ENCODE data around the gene CADPS.

The CADPS gene

GRCh38 chr3:62574266-62574898 is 300.8 kb downstream of the CADPS start:
- H3K4me1 ChIP-seq (ENCODE audit: control insufficient read depth in 1 of 2, insufficient read depth in 2 of 2, low read length in 2 of 2) = no peaks in the 10 kb centered on the region
- H3K4me3 ChIP-seq (ENCODE audit: low read depth in 1 of 2, low read length in 2 of 2) = no peak overlapping the region
- H3K9ac ChIP-seq (ENCODE audit: low read depth in 1 of 2, low read length in 2 of 2) = no peak overlapping the region
- no peak overlapping the region for H3K27ac ChIP-seq (ENCODE audit: low read depth, low read length)
- H3K9me3 ChIP-seq (ENCODE audit: control insufficient read depth in 1 of 2, low read length in 2 of 2) = peaks cover 0 to 9% of the 10 kb centered on the region in 2 donors
- H3K27me3 ChIP-seq (ENCODE audit: control insufficient read depth in 1 of 2, insufficient read depth in 2 of 2, low read length in 2 of 2) = no peaks in the 10 kb centered on the region
- no peaks in the 10 kb centered on the region for H3K36me3 ChIP-seq (ENCODE audit: control insufficient read depth in 1 of 2, insufficient read depth in 2 of 2, low read length in 2 of 2)

- no peaks in the 10 kb centered on the region for H3K36me3 ChIP-seq (ENCODE audit: control insufficient read depth in 1 of 2, insufficient read depth in 2 of 2, low read length in 2 of 2)
- H3K27ac ChIP-seq (ENCODE audit: low read depth, low read length) = no peak overlapping the region
- H3K4me3 ChIP-seq (ENCODE audit: low read depth in 1 of 2, low read length in 2 of 2) = no peak overlapping the region
- H3K4me1 ChIP-seq (ENCODE audit: control insufficient read depth in 1 of 2, insufficient read depth in 2 of 2, low read length in 2 of 2) = no peaks in the 10 kb centered on the region
- no peaks in the 10 kb centered on the region for H3K27me3 ChIP-seq (ENCODE audit: control insufficient read depth in 1 of 2, insufficient read depth in 2 of 2, low read length in 2 of 2)
- no peaks in the 10 kb centered on the region for H3K9me3 ChIP-seq (ENCODE audit: control insufficient read depth in 1 of 2, low read length in 2 of 2)
- H3K9ac ChIP-seq (ENCODE audit: low read depth in 1 of 2, low read length in 2 of 2) = no peak overlapping the region
These were observed 303.3 kb downstream of the CADPS start for GRCh38 chr3:62571916-62572315.

- Histone ChIP-seq H3K4me3 (ENCODE audit: low read depth in 1 of 2, low read length in 2 of 2) (no peak overlapping the region), H3K9me3 (ENCODE audit: control insufficient read depth in 1 of 2, low read length in 2 of 2) (no peaks in the 10 kb centered on the region), H3K27me3 (ENCODE audit: control insufficient read depth in 1 of 2, insufficient read depth in 2 of 2, low read length in 2 of 2) (no peaks in the 10 kb centered on the region), H3K27ac (ENCODE audit: low read depth, low read length) (no peak overlapping the region), H3K9ac (ENCODE audit: low read depth in 1 of 2, low read length in 2 of 2) (no peak overlapping the region), H3K36me3 (ENCODE audit: control insufficient read depth in 1 of 2, insufficient read depth in 2 of 2, low read length in 2 of 2) (no peaks in the 10 kb centered on the region), H3K4me1 (ENCODE audit: control insufficient read depth in 1 of 2, insufficient read depth in 2 of 2, low read length in 2 of 2) (no peaks in the 10 kb centered on the region)
These were observed 304.3 kb downstream of the CADPS start for GRCh38 chr3:62570888-62571287.

GRCh38 chr3:62569609-62570008 is 305.6 kb downstream of the CADPS start:
- no peak overlapping the region for H3K4me3 ChIP-seq (ENCODE audit: low read depth in 1 of 2, low read length in 2 of 2)
- no peak overlapping the region for H3K9ac ChIP-seq (ENCODE audit: low read depth in 1 of 2, low read length in 2 of 2)
- no peak overlapping the region for H3K27ac ChIP-seq (ENCODE audit: low read depth, low read length)
- no peaks in the 10 kb centered on the region for H3K4me1 ChIP-seq (ENCODE audit: control insufficient read depth in 1 of 2, insufficient read depth in 2 of 2, low read length in 2 of 2)
- H3K27me3 ChIP-seq (ENCODE audit: control insufficient read depth in 1 of 2, insufficient read depth in 2 of 2, low read length in 2 of 2) = no peaks in the 10 kb centered on the region
- H3K36me3 ChIP-seq (ENCODE audit: control insufficient read depth in 1 of 2, insufficient read depth in 2 of 2, low read length in 2 of 2) = no peaks in the 10 kb centered on the region
- H3K9me3 ChIP-seq (ENCODE audit: control insufficient read depth in 1 of 2, low read length in 2 of 2) = no peaks in the 10 kb centered on the region

- Histone ChIP-seq H3K27me3 (ENCODE audit: control insufficient read depth in 1 of 2, insufficient read depth in 2 of 2, low read length in 2 of 2) (no peaks in the 10 kb centered on the region), H3K9me3 (ENCODE audit: control insufficient read depth in 1 of 2, low read length in 2 of 2) (no peaks in the 10 kb centered on the region), H3K27ac (ENCODE audit: low read depth, low read length) (no peak overlapping the region), H3K4me3 (ENCODE audit: low read depth in 1 of 2, low read length in 2 of 2) (no peak overlapping the region), H3K4me1 (ENCODE audit: control insufficient read depth in 1 of 2, insufficient read depth in 2 of 2, low read length in 2 of 2) (no peaks in the 10 kb centered on the region), H3K9ac (ENCODE audit: low read depth in 1 of 2, low read length in 2 of 2) (no peak overlapping the region), H3K36me3 (ENCODE audit: control insufficient read depth in 1 of 2, insufficient read depth in 2 of 2, low read length in 2 of 2) (no peaks in the 10 kb centered on the region)
These were observed 307.9 kb downstream of the CADPS start for GRCh38 chr3:62567097-62568021.

GRCh38 chr3:62566022-62566557 is 309.1 kb downstream of the CADPS start:
- Histone ChIP-seq H3K4me3 (ENCODE audit: low read depth in 1 of 2, low read length in 2 of 2) (no peak overlapping the region), H3K9me3 (ENCODE audit: control insufficient read depth in 1 of 2, low read length in 2 of 2) (no peaks in the 10 kb centered on the region), H3K9ac (ENCODE audit: low read depth in 1 of 2, low read length in 2 of 2) (no peak overlapping the region), H3K36me3 (ENCODE audit: control insufficient read depth in 1 of 2, insufficient read depth in 2 of 2, low read length in 2 of 2) (no peaks in the 10 kb centered on the region), H3K27me3 (ENCODE audit: control insufficient read depth in 1 of 2, insufficient read depth in 2 of 2, low read length in 2 of 2) (no peaks in the 10 kb centered on the region), H3K4me1 (ENCODE audit: control insufficient read depth in 1 of 2, insufficient read depth in 2 of 2, low read length in 2 of 2) (no peaks in the 10 kb centered on the region), H3K27ac (ENCODE audit: low read depth, low read length) (no peak overlapping the region)

GRCh38 chr3:62562596-62562995 is 312.6 kb downstream of the CADPS start:
- no peaks in the 10 kb centered on the region for H3K36me3 ChIP-seq (ENCODE audit: control insufficient read depth in 1 of 2, insufficient read depth in 2 of 2, low read length in 2 of 2)
- H3K4me3 ChIP-seq (ENCODE audit: low read depth in 1 of 2, low read length in 2 of 2) = no peak overlapping the region
- no peak overlapping the region for H3K9ac ChIP-seq (ENCODE audit: low read depth in 1 of 2, low read length in 2 of 2)
- no peak overlapping the region for H3K27ac ChIP-seq (ENCODE audit: low read depth, low read length)
- H3K9me3 ChIP-seq (ENCODE audit: control insufficient read depth in 1 of 2, low read length in 2 of 2) = no peaks in the 10 kb centered on the region
- H3K4me1 ChIP-seq (ENCODE audit: control insufficient read depth in 1 of 2, insufficient read depth in 2 of 2, low read length in 2 of 2) = no peaks in the 10 kb centered on the region
- H3K27me3 ChIP-seq (ENCODE audit: control insufficient read depth in 1 of 2, insufficient read depth in 2 of 2, low read length in 2 of 2) = no peaks in the 10 kb centered on the region

GRCh38 chr3:62562017-62562416 is 313.2 kb downstream of the CADPS start:
- H3K9me3 ChIP-seq (ENCODE audit: control insufficient read depth in 1 of 2, low read length in 2 of 2) = no peaks in the 10 kb centered on the region
- no peak overlapping the region for H3K4me3 ChIP-seq (ENCODE audit: low read depth in 1 of 2, low read length in 2 of 2)
- no peaks in the 10 kb centered on the region for H3K36me3 ChIP-seq (ENCODE audit: control insufficient read depth in 1 of 2, insufficient read depth in 2 of 2, low read length in 2 of 2)
- H3K27me3 ChIP-seq (ENCODE audit: control insufficient read depth in 1 of 2, insufficient read depth in 2 of 2, low read length in 2 of 2) = no peaks in the 10 kb centered on the region
- H3K4me1 ChIP-seq (ENCODE audit: control insufficient read depth in 1 of 2, insufficient read depth in 2 of 2, low read length in 2 of 2) = no peaks in the 10 kb centered on the region
- H3K9ac ChIP-seq (ENCODE audit: low read depth in 1 of 2, low read length in 2 of 2) = no peak overlapping the region
- H3K27ac ChIP-seq (ENCODE audit: low read depth, low read length) = no peak overlapping the region

- H3K9ac ChIP-seq (ENCODE audit: low read depth in 1 of 2, low read length in 2 of 2) = no peak overlapping the region
- H3K27me3 ChIP-seq (ENCODE audit: control insufficient read depth in 1 of 2, insufficient read depth in 2 of 2, low read length in 2 of 2) = no peaks in the 10 kb centered on the region
- no peaks in the 10 kb centered on the region for H3K36me3 ChIP-seq (ENCODE audit: control insufficient read depth in 1 of 2, insufficient read depth in 2 of 2, low read length in 2 of 2)
- H3K4me1 ChIP-seq (ENCODE audit: control insufficient read depth in 1 of 2, insufficient read depth in 2 of 2, low read length in 2 of 2) = no peaks in the 10 kb centered on the region
- H3K4me3 ChIP-seq (ENCODE audit: low read depth in 1 of 2, low read length in 2 of 2) = no peak overlapping the region
- no peaks in the 10 kb centered on the region for H3K9me3 ChIP-seq (ENCODE audit: control insufficient read depth in 1 of 2, low read length in 2 of 2)
- H3K27ac ChIP-seq (ENCODE audit: low read depth, low read length) = no peak overlapping the region
These were observed 315.3 kb downstream of the CADPS start for GRCh38 chr3:62559831-62560445.

- Histone ChIP-seq H3K9me3 (ENCODE audit: control insufficient read depth in 1 of 2, low read length in 2 of 2) (no peaks in the 10 kb centered on the region), H3K4me1 (ENCODE audit: control insufficient read depth in 1 of 2, insufficient read depth in 2 of 2, low read length in 2 of 2) (no peaks in the 10 kb centered on the region), H3K36me3 (ENCODE audit: control insufficient read depth in 1 of 2, insufficient read depth in 2 of 2, low read length in 2 of 2) (no peaks in the 10 kb centered on the region), H3K27ac (ENCODE audit: low read depth, low read length) (no peak overlapping the region), H3K4me3 (ENCODE audit: low read depth in 1 of 2, low read length in 2 of 2) (no peak overlapping the region), H3K9ac (ENCODE audit: low read depth in 1 of 2, low read length in 2 of 2) (no peak overlapping the region), H3K27me3 (ENCODE audit: control insufficient read depth in 1 of 2, insufficient read depth in 2 of 2, low read length in 2 of 2) (no peaks in the 10 kb centered on the region)
These were observed 316.6 kb downstream of the CADPS start for GRCh38 chr3:62558549-62559112.

Measured in duodenal mucosa (tissue), 2 donors.